ENCODE data around the gene THY1.

The THY1 gene

GRCh38 chr11:119368121-119369034 is 54.6 kb downstream of the THY1 start:
- no peak for DNase-seq

GRCh38 chr11:119367661-119368120 is 55.3 kb downstream of the THY1 start:
- DNase-seq: no peak
